WI38 (cell line): ENCODE results near the gene GRIP2.

Experiments used
- H3K4me3 ChIP-seq: 2 replicates; pipeline ENCODE4 v1.5.1; 2011; ENCODE audit warnings: low read depth, mild to moderate bottlenecking, control low read depth, low read length
- TF ChIP-seq, protein P1 (sequence below): IDR thresholded peaks from 2 replicates; pipeline ENCODE4 v1.5.1; 2012; ENCODE audit warnings: low read depth, mild to moderate bottlenecking, control low read depth, low read length

The GRIP2 gene

DNA sequence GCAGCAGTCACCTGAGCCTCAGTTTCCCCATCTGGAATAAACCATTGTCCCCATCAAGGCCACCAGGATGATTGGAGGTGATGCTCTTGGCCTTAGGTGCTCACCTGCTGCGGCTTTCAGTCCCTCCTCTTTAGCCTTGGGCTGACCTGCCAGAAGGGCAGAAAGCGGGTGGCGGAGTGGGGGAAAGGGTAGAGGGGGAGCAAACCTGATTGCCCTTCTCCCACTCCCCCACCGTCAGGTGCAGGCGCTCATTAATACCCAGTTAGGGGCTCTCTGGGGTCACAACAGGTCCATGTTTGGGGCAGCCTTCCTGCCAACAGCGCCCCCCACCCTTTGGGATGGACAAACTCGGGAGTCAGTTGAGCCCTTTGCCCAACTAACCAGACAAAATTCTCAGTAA lies 50.5 kb downstream of the GRIP2 start:
- no peak overlapping the region for H3K4me3 ChIP-seq
- TF ChIP-seq, protein P1, sequence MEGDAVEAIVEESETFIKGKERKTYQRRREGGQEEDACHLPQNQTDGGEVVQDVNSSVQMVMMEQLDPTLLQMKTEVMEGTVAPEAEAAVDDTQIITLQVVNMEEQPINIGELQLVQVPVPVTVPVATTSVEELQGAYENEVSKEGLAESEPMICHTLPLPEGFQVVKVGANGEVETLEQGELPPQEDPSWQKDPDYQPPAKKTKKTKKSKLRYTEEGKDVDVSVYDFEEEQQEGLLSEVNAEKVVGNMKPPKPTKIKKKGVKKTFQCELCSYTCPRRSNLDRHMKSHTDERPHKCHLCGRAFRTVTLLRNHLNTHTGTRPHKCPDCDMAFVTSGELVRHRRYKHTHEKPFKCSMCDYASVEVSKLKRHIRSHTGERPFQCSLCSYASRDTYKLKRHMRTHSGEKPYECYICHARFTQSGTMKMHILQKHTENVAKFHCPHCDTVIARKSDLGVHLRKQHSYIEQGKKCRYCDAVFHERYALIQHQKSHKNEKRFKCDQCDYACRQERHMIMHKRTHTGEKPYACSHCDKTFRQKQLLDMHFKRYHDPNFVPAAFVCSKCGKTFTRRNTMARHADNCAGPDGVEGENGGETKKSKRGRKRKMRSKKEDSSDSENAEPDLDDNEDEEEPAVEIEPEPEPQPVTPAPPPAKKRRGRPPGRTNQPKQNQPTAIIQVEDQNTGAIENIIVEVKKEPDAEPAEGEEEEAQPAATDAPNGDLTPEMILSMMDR, result no peak

GRCh38 chr3:14488286-14489041 lies 51.7 kb downstream of the GRIP2 start:
- TF ChIP-seq, protein P1, result no peak

GRCh38 chr3:14487821-14488220 lies 52.3 kb downstream of the GRIP2 start:
- no peak overlapping the region for H3K4me3 ChIP-seq
- TF ChIP-seq, protein P1, result no peak

More at GRCh38 chr3:14488286-14489041, 51.7 kb downstream of the GRIP2 start:
- no peak overlapping the region for H3K4me3 ChIP-seq

GRCh38 chr3:14487086-14487485 lies 53.1 kb downstream of the GRIP2 start:
- TF ChIP-seq, protein P1, result no peak
- no peak overlapping the region for H3K4me3 ChIP-seq

GRCh38 chr3:14486460-14486859 lies 53.7 kb downstream of the GRIP2 start:
- TF ChIP-seq, protein P1, result no peak
- no peak overlapping the region for H3K4me3 ChIP-seq

DNA sequence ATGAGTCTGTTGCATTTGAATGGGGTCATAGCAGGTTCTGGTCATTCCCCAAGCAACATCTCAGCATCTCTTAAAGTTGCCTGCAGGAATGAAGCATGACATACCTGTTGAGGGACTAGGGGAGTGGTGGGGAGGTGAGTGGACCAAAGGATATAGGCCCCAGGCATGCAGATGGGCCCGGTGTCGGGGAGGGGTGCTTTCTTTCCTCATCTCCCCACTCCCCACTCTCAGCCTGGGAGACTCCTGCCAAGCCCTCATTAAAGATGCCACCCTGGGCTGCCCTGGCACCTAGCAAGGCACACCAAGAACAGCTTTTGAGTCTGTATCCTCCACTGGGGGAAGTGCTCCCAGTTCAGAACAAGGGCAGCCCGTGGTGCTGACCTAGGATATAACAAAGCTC lies 54.2 kb downstream of the GRIP2 start:
- TF ChIP-seq, protein P1, result no peak
- H3K4me3 ChIP-seq, result no peak overlapping the region

DNA sequence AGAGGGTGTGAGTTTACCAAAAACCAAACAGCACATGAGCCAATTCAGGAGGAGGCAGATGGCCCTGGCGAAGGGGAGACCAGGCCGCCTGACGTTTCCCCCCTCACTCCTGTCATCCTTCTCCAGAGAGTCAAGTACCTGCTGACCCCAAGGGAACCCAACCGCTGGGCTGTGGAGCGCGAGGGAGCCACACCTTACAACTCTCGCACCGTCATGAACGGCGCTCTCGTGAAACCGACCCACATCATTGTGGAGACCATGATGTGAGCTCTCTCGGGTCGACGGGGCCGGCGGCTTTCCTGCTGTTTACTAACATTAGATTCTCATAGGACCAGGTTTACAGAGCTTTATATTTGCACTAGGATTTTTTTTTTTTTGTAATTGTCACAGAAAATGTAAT lies 55.4 kb downstream of the GRIP2 start:
- H3K4me3 ChIP-seq, result no peak overlapping the region
- TF ChIP-seq, protein P1, result no peak
